RPMI7951 (cell line): ENCODE data around the gene NEB. TPM values are rescaled to one million over a fixed set of nuclear protein-coding genes. Genes with fewer than 3 reads are reported as not detected.

Experiments used
- DNase-seq: peaks from one replicate; pipeline ENCODE4 v3.0.0-alpha.2; 2012; ENCODE audit warnings: low read depth
- total RNA-seq: library from RNA; depleted of rRNA; stranded (reverse); fragments of >200 nt; shearing (Covaris generic); gene quantifications from 2 replicates; pipeline ENCODE4 v1.2.3, GENCODE V29; 2014; rRNA removed

Gene NEB
- total RNA-seq, 1 experiment from 2014 or later, result under 0.01 TPM

- DNase-seq, result peak; percentile 3
Measured at GRCh38 chr2:151478011-151478410, 256.3 kb downstream of the NEB start.

- no peak for DNase-seq
Measured at GRCh38 chr2:151476287-151476686, 258.0 kb downstream of the NEB start.

GRCh38 chr2:151475071-151475470, 259.2 kb downstream of the NEB start:
- no peak for DNase-seq

GRCh38 chr2:151472966-151473365, 261.3 kb downstream of the NEB start:
- no peak for DNase-seq

- DNase-seq, result no peak
Measured at GRCh38 chr2:151470556-151470955, 263.7 kb downstream of the NEB start.

GRCh38 chr2:151465771-151466170, 268.5 kb downstream of the NEB start:
- no peak for DNase-seq

- DNase-seq, result no peak
Measured at GRCh38 chr2:151459358-151459757, 274.9 kb downstream of the NEB start.

- DNase-seq, result no peak
Measured at GRCh38 chr2:151439127-151439526, 295.1 kb downstream of the NEB start.

- DNase-seq, result no peak
Measured at GRCh38 chr2:151438506-151438905, 295.8 kb downstream of the NEB start.

- DNase-seq, result peak; percentile 31
Measured at GRCh38 chr2:151437630-151438029, 296.6 kb downstream of the NEB start.

Other genes starting within 250 kb of the NEB start
- gene ARL5A, start 93.9 kb upstream of the NEB start, total RNA-seq, result 32.9 and 49.2 TPM in 2 replicates